ENCODE results near the gene SEPTIN10.
A peak's percentile ranks its signal among the peaks of the same experiment; 100 is the strongest.
"Not testable (repeated sequence)": the region's sequence is repeated elsewhere in the genome, so short reads cannot be mapped to it uniquely, and the experiment has no call there.

Gene SEPTIN10

GRCh38 chr2:109613922-109614714 lies at the start of gene SEPTIN10, which contains the start of gene SOWAHC:
SEPTIN10 (minus strand) TSS chr2:109613966; CDS start chr2:109613827, 139 bp downstream.
SOWAHC (plus strand) TSS chr2:109614364; CDS start chr2:109614490, 126 bp downstream.
- peak; percentile 72 for DNase-seq (ENCODE audit: low read depth)

DNA sequence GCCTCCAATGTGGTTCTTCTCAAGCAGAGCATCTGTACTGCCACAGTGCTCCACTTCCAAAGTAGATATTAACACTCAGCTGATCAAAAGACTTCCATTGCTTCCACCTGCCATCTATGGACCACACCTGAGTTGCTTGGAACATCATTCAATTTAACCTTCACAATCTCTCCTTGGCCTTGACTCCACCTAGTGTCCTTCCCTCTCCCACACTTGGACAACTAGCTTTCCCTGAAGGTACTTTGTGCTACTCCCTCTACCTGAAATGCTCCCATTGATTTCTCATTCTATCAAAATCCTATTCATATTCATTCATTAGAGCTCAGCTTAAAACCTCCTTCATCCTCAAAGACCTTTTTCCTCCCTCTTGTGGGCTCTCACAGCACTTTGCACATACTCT lies 49.1 kb upstream of the SEPTIN10 start:
- DNase-seq (ENCODE audit: low read depth), result no peak

GRCh38 chr2:109660046-109660860 lies 46.5 kb upstream of the SEPTIN10 start:
- DNase-seq (ENCODE audit: low read depth), result no peak

DNA sequence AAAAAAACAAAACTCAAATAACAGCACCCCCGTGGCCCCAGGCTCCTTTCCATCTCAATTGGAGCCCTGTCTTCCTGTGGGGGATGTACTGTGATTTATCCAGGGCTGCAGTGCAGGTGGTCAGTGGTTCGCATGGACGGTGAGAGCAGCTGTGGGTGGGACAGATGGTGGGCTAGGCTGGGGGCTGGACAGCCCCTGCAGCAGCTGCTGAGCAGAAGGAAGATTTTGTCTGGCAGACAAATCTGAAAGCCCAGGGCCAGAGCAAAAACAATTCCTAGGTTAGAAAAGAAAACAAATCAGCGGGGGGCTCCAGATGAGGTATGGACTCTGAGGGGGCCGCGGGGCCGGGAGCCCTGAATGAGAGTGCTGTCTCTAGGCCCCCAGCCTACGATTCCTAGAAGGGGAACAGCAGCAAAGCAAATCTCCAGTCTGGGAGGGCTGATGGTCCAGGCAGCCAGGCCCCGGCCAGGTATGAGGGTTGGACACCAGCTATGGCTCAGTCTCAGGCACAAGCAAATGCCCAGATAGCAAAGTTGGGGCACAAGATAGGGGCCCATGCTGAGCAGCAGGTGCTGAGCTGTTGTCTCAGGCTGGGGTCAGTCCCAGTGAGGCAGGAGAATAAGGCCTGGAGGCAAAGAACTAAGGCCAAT lies 45.8 kb upstream of the SEPTIN10 start:
- no peak for DNase-seq (ENCODE audit: low read depth)

DNA sequence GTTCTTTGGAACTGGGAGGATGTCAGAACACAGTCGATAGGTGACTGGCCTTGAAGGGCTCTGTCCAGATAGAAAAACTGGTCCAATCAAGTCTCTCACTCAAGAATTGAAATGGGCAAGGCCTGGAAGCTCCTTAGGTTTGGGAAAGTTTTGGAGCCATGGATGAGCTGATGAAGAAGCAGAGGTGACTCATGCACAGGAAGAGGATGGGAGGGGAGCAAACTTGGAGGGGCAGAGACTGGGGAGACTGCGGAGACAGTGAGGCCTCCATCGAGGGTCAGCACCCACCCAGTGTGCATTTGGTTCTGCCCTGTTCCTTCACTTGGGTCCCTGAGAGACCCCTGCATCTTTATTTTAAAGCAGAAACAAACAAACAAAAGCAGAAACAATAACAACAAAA lies 41.5 kb upstream of the SEPTIN10 start:
- no peak for DNase-seq (ENCODE audit: low read depth)

DNA sequence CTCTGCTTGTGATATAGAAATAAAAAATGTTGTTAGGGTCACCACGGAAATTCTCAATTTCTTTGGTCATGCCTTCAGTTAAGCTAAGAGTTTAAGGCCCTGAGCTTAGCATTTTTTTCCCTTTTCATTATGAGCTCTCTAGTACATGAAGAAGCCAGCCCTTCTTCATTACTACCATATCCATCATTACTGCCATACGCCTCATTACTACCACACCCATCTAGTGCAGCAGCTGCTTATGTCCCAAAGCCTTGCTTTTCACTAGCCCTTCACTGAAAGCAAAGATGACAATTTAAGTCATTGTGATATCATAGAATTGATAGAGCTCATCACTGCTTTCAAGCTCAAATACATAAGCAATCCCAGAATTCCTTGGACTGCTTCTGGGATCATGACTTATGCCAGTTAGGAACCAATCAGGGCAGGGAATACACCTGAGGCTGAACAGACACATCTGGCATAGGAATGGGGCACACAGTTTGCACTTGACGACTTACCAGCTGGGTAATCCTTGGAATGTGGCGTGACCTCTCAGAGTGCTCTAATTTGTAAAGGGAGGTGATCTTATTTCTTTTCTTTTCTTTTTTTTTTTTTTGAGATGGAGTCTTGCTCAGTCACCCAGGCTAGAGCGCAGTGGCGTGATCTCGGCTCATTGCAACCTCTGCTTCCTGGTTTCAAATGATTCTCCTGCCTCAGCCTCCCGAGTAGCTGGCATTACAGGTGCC lies 40.7 kb upstream of the SEPTIN10 start:
- no peak for DNase-seq (ENCODE audit: low read depth)

- DNase-seq (ENCODE audit: low read depth), result no peak
These were observed 36.2 kb upstream of the SEPTIN10 start for GRCh38 chr2:109649736-109650695.

GRCh38 chr2:109648041-109648527 lies 34.3 kb upstream of the SEPTIN10 start:
- DNase-seq (ENCODE audit: low read depth), result no peak

DNA sequence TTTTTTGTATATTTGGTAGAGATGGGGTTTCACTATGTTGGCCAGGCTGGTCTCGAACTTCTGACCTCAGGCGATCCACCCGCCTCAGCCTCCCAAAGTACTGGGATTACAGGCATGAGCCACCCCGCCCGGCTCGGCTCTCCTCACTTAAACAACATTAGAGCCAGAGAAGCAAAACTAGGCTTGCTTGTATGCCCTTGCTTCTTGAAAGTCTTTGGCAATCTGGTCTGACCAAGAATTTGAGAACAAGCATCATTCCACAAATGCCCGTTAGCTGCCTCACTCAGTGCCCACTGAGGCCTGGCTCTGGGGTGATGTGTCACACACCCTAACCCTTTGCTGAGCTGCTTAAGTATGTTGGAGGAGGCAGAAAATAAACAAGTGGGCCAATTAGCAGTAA lies 33.9 kb upstream of the SEPTIN10 start:
- DNase-seq (ENCODE audit: low read depth), result no peak

DNA sequence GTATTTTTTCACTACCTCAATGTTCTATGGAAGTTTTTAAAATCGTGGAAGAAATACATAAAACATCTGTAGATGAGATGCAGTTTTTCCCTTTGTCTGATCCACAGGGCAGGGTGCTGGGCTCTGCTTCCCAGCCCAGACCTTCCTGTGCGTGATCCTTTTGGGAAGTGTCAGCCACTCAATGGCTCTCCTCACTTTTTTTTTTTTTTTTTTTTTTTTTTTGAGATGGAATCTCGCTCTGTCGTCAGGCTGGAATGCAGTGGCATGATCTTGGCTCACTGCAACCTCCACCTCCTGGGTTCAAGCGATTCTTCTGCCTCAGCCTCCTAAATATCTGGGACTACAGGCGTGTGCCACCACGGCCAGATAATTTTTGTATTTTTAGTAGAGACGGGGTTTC lies 33.2 kb upstream of the SEPTIN10 start:
- no peak for DNase-seq (ENCODE audit: low read depth)

GRCh38 chr2:109645412-109646184 lies 31.8 kb upstream of the SEPTIN10 start:
- DNase-seq (ENCODE audit: low read depth), result no peak

GRCh38 chr2:109644571-109645275 lies 31.0 kb upstream of the SEPTIN10 start:
- DNase-seq (ENCODE audit: low read depth), result no peak

DNA sequence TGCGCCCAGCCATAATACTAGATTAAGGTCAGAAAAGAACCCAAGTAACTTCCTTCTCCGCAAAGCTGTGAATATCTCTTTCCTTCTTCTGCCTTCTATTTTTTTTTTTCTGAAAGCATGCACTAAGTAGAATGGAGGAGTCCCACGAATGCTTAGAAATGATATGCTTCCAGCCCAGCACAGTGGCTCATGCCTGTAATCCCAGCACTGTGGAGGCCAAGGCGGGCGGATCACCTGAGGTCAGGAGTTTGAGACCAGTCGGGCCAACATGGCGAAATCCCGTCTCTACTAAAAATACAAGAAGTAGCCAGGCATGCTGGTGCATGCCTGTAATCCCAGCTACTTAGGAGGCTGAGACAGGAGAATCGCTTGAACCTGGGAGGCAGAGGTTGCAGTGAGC lies 26.2 kb upstream of the SEPTIN10 start:
- DNase-seq (ENCODE audit: low read depth), result not testable (repeated sequence)

- no peak for DNase-seq (ENCODE audit: low read depth)
These were observed 25.0 kb upstream of the SEPTIN10 start for GRCh38 chr2:109638795-109639194.

DNA sequence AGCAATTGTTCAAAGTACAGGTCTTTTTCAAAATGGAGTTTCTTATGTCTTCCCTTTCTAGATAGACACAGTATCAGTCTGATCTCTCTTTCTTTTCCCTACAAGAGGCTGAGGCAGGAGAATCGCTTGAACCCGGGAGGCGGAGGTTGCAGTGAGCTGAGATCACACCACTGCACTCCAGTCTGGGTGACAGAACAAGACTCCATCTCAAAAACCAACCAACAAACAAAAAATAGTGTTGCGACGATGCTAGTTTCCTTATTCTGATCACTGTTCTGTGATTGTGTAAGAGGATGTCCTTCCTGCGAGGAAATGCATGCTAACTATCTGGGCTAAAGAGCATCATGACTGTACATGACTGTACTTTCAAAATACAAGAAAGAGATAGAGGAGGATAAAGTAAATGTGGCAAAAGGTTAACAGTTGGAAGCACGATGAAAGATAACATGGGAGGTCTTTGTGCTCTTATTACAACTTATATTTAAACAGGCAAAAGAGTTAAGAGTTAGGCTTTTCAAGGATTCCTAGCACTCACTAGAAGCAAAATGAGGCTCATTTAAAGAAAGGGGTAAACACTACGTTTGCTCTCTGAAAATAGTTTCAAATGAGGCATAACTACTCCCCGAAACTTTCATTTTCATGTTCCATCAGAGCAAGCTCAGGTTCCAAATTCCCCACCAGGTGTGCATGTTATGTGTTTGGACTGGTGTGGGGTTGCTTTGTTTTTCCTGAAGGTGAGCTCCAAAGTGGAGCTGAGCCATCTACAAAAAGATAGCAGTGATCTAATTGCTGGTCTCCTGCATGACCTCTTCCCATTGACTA lies 24.2 kb upstream of the SEPTIN10 start:
- no peak for DNase-seq (ENCODE audit: low read depth)

DNA sequence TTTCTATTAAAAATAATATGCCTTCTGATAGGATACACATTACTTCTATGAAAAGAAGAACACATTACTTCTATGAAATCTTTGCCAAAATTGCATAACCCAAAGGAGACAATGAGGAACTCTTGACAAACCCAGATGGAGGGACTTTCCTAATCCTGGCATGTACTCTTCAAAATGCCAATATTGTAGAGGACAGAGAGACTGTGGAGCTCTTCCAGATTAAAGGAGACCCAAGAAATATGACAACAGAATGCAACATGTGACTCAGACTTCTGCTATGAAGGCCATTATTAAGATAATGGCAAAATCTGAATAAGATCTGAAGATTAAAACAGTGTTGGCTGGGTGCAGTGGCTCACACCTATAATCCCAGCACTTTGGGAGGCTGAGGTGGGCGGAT lies 22.6 kb upstream of the SEPTIN10 start:
- DNase-seq (ENCODE audit: low read depth), result no peak

GRCh38 chr2:109635426-109636304 lies 21.9 kb upstream of the SEPTIN10 start:
- DNase-seq (ENCODE audit: low read depth), result no peak

Measured in activated T-cell treated with anti-CD3 and anti-CD28 coated beads for 1 hour (primary cell).